ENCODE measurements around the gene TJP1. TPM values are rescaled to one million over a fixed set of nuclear protein-coding genes. Genes with fewer than 3 reads are reported as not detected.

The TJP1 gene
- total RNA-seq, 1 experiment from 2014 or later: 44.3 TPM

- no peak overlapping the region for H3K4me3 Mint-ChIP-seq (ENCODE audit: low read depth, unreplicated experiment)
- no TSS peak for BruUV-seq (replicated peaks)
- no peaks in the 10 kb centered on the region for H3K4me1 Mint-ChIP-seq (ENCODE audit: low read depth, unreplicated experiment)
- H3K36me3 Mint-ChIP-seq (ENCODE audit: insufficient read depth, unreplicated experiment): peaks cover 7% of the 10 kb centered on the region
- no peak for DNase-seq
- H3K27ac Mint-ChIP-seq (ENCODE audit: unreplicated experiment): no peak overlapping the region
- H3K9me3 Mint-ChIP-seq (ENCODE audit: low read depth, unreplicated experiment): no peaks in the 10 kb centered on the region
- CTCF ChIA-PET: no interaction called here
- TF ChIP-seq CTCF (IDR thresholded peaks at IDR 0.05; ENCODE audit: unreplicated experiment): no peak
- intact Hi-C loops (cut with micrococcal nuclease; ENCODE audit: unreplicated experiment): no loop called here
- H3K27me3 Mint-ChIP-seq (ENCODE audit: unreplicated experiment): no peaks in the 10 kb centered on the region
Measured at GRCh38 chr15:29726553-29726952, 95.7 kb downstream of the TJP1 start.

GRCh38 chr15:29724026-29724425 lies 98.2 kb downstream of the TJP1 start:
- TF ChIP-seq CTCF (IDR thresholded peaks at IDR 0.05; ENCODE audit: unreplicated experiment): no peak
- Mint-ChIP-seq H3K9me3 (ENCODE audit: low read depth, unreplicated experiment) (no peaks in the 10 kb centered on the region), H3K4me1 (ENCODE audit: low read depth, unreplicated experiment) (no peaks in the 10 kb centered on the region), H3K27me3 (ENCODE audit: unreplicated experiment) (no peaks in the 10 kb centered on the region), H3K27ac (ENCODE audit: unreplicated experiment) (no peak overlapping the region), H3K4me3 (ENCODE audit: low read depth, unreplicated experiment) (no peak overlapping the region), H3K36me3 (ENCODE audit: insufficient read depth, unreplicated experiment) (peaks cover 11% of the 10 kb centered on the region)
- no TSS peak for BruUV-seq (replicated peaks)
- intact Hi-C loops (cut with micrococcal nuclease; ENCODE audit: unreplicated experiment): loop anchor here (2.0 kb wide), 1 partner anchor 17 kb away; no protein-coding TSS in a partner anchor
- DNase-seq: no peak
- CTCF ChIA-PET: no interaction called here

- Mint-ChIP-seq H3K27me3 (ENCODE audit: unreplicated experiment) (no peaks in the 10 kb centered on the region), H3K27ac (ENCODE audit: unreplicated experiment) (no peak overlapping the region), H3K4me1 (ENCODE audit: low read depth, unreplicated experiment) (no peaks in the 10 kb centered on the region), H3K9me3 (ENCODE audit: low read depth, unreplicated experiment) (no peaks in the 10 kb centered on the region), H3K36me3 (ENCODE audit: insufficient read depth, unreplicated experiment) (peaks cover 17% of the 10 kb centered on the region), H3K4me3 (ENCODE audit: low read depth, unreplicated experiment) (no peak overlapping the region)
- DNase-seq: no peak
- intact Hi-C loops (cut with micrococcal nuclease; ENCODE audit: unreplicated experiment): no loop called here
- CTCF ChIA-PET: no interaction called here
- BruUV-seq (replicated peaks): no TSS peak
- TF ChIP-seq CTCF (IDR thresholded peaks at IDR 0.05; ENCODE audit: unreplicated experiment): no peak
Measured at GRCh38 chr15:29713784-29714183, 108.5 kb downstream of the TJP1 start.

- H3K9me3 Mint-ChIP-seq (ENCODE audit: low read depth, unreplicated experiment): no peaks in the 10 kb centered on the region
- no TSS peak for BruUV-seq (replicated peaks)
- no peak for TF ChIP-seq CTCF (IDR thresholded peaks at IDR 0.05; ENCODE audit: unreplicated experiment)
- intact Hi-C loops (cut with micrococcal nuclease; ENCODE audit: unreplicated experiment): no loop called here
- CTCF ChIA-PET: no interaction called here
- H3K4me1 Mint-ChIP-seq (ENCODE audit: low read depth, unreplicated experiment): no peaks in the 10 kb centered on the region
- no peak overlapping the region for H3K4me3 Mint-ChIP-seq (ENCODE audit: low read depth, unreplicated experiment)
- no peak for DNase-seq
- peaks cover 10% of the 10 kb centered on the region for H3K36me3 Mint-ChIP-seq (ENCODE audit: insufficient read depth, unreplicated experiment)
- no peaks in the 10 kb centered on the region for H3K27me3 Mint-ChIP-seq (ENCODE audit: unreplicated experiment)
- no peak overlapping the region for H3K27ac Mint-ChIP-seq (ENCODE audit: unreplicated experiment)
Measured at GRCh38 chr15:29712149-29712885, 110.0 kb downstream of the TJP1 start.
